H1 (cell line): Measurements from ENCODE around the gene GIGYF2. TPM values are rescaled to one million over a fixed set of nuclear protein-coding genes. Genes with fewer than 3 reads are reported as not detected.

Experiments used
- CTCF ChIA-PET: fragments of 300-600 bp; sonication (Branson Sonifier 250); formaldehyde crosslinking; loops from one replicate; lab custom pipeline; 2021; ENCODE audit not compliant: partially characterized antibody; lab: Charles Lee
- POLR2A ChIA-PET: fragments of 300-600 bp; sonication (Branson Sonifier 250); formaldehyde crosslinking; loops from one replicate; lab custom pipeline; 2021; ENCODE audit warnings: inconsistent platforms; ENCODE audit not compliant: partially characterized antibody; lab: Charles Lee
- DNase-seq, 2 experiments: peaks; one replicate each; pipeline versions ENCODE4 v3.0.0 to v3.0.0-alpha.2; 2010 to 2022; ENCODE audit warnings: low spot score in 2 of 2, low read depth in 1 of 2, mixed read lengths in 1 of 2
- FAIRE-seq: peaks from 2 replicates; lab custom pipeline; 2011; peaks lifted over from hg19 to GRCh38; lab: Jason Lieb, UNC
- H2AFZ ChIP-seq: 2 replicates; pipeline ENCODE4 v1.8.1; 2012; ENCODE audit warnings: low read length, inconsistent platforms
- H2AK5ac ChIP-seq: 2 replicates; pipeline ENCODE4 v1.6.1; 2013; ENCODE audit warnings: low read depth, low read length
- H2BK120ac ChIP-seq: replicated peaks from 2 replicates; pipeline ENCODE3; 2013; ENCODE audit warnings: low read depth, low read length, inconsistent platforms
- H2BK12ac ChIP-seq: 2 replicates; pipeline ENCODE4 v1.6.1; 2013; ENCODE audit warnings: low read depth, low read length
- H2BK15ac ChIP-seq: 2 replicates; pipeline ENCODE4 v1.6.1; 2013; ENCODE audit warnings: low read length
- H2BK20ac ChIP-seq: 2 replicates; pipeline ENCODE4 v1.6.1; 2013; ENCODE audit warnings: low read length
- H2BK5ac ChIP-seq: 2 replicates; pipeline ENCODE4 v1.6.1; 2013; ENCODE audit warnings: low read depth, low read length
- H3K14ac ChIP-seq: 2 replicates; pipeline ENCODE4 v1.6.1; 2013; ENCODE audit warnings: inconsistent platforms; ENCODE audit not compliant: insufficient read length
- H3K18ac ChIP-seq: 2 replicates; pipeline ENCODE4 v1.6.1; 2013; ENCODE audit warnings: low read length; ENCODE audit errors: extremely low read depth
- H3K23ac ChIP-seq: 2 replicates; pipeline ENCODE4 v1.6.1; 2013; ENCODE audit warnings: inconsistent platforms; ENCODE audit not compliant: insufficient read length
- H3K23me2 ChIP-seq: 2 replicates; pipeline ENCODE4 v1.6.1; 2013; ENCODE audit warnings: low read depth, low read length
- H3K27ac ChIP-seq: 2 replicates; pipeline ENCODE4 v1.6.1; 2011; ENCODE audit warnings: low read depth, low read length, inconsistent platforms
- H3K27me3 ChIP-seq, 4 experiments: replicated peaks in 1 of 4; 1 replicate in 1 of 4; 2 replicates in 3 of 4; pipeline versions ENCODE4 v1.6.1 to v1.8.1; 2011 to 2013; ENCODE audit warnings: low read length in 3 of 4, mild to moderate bottlenecking in 3 of 4, inconsistent platforms in 2 of 4, mixed read lengths in 2 of 4, moderate library complexity in 1 of 4; ENCODE audit not compliant: control insufficient read depth in 3 of 4, insufficient read depth in 3 of 4; ENCODE audit errors: extremely low read depth in 1 of 4
- H3K36me3 ChIP-seq, 4 experiments: 2 replicates each; pipeline versions ENCODE4 v1.6.1 to v1.8.1; 2011 to 2013; ENCODE audit warnings: mild to moderate bottlenecking in 4 of 4, low read length in 3 of 4, moderate library complexity in 2 of 4, control low read depth in 1 of 4, inconsistent platforms in 1 of 4; ENCODE audit not compliant: insufficient read depth in 4 of 4, control insufficient read depth in 2 of 4
- H3K4ac ChIP-seq: replicated peaks from 2 replicates; pipeline ENCODE3; 2013; ENCODE audit warnings: low read length, low read depth, mixed read lengths, inconsistent platforms; ENCODE audit not compliant: insufficient read length
- H3K4me1 ChIP-seq, 4 experiments: replicated peaks in 1 of 4; 1 replicate in 1 of 4; 2 replicates in 3 of 4; pipeline versions ENCODE4 v1.6.1 to v1.8.1; 2011 to 2013; ENCODE audit warnings: low read length in 3 of 4, inconsistent platforms in 2 of 4, mixed read lengths in 1 of 4; ENCODE audit not compliant: insufficient read depth in 4 of 4, control insufficient read depth in 3 of 4
- H3K4me2 ChIP-seq, 2 experiments: 2 replicates each; pipeline versions ENCODE4 v1.6.1 to v1.8.1; 2011 to 2013; ENCODE audit warnings: low read depth in 2 of 2, low read length in 2 of 2, control low read depth in 1 of 2, inconsistent platforms in 1 of 2, mild to moderate bottlenecking in 1 of 2; ENCODE audit not compliant: insufficient read depth in 1 of 2
- H3K4me3 ChIP-seq, 4 experiments: fragments of 200-600, 300-600 bp in 1 of 4; sonication (generic), shearing (Covaris generic), sonication (Bioruptor Twin) in 1 of 4; 2 replicates each; pipeline versions ENCODE4 v1.5.1 to v1.8.1; 2011 to 2016; ENCODE audit warnings: low read length in 4 of 4, low read depth in 3 of 4, control low read depth in 2 of 4, inconsistent platforms in 2 of 4, mild to moderate bottlenecking in 2 of 4, mixed read lengths in 1 of 4, moderate library complexity in 1 of 4; ENCODE audit not compliant: insufficient read depth in 2 of 4; ENCODE audit errors: extremely low read depth in 1 of 4
- H3K56ac ChIP-seq: replicated peaks from 2 replicates; pipeline ENCODE3; 2013; ENCODE audit warnings: low read depth, mild to moderate bottlenecking, mixed read lengths, low read length, inconsistent platforms; ENCODE audit not compliant: insufficient read length
- H3K79me1 ChIP-seq: 2 replicates; pipeline ENCODE4 v1.6.1; 2013; ENCODE audit warnings: low read depth, low read length, control low read depth
- H3K79me2 ChIP-seq, 2 experiments: 2 replicates each; pipeline versions ENCODE4 v1.6.1 to v1.8.1; 2012 to 2013; ENCODE audit warnings: low read length in 2 of 2, mild to moderate bottlenecking in 2 of 2, inconsistent platforms in 1 of 2; ENCODE audit not compliant: insufficient read depth in 2 of 2, control insufficient read depth in 1 of 2
- H3K9ac ChIP-seq, 4 experiments: replicated peaks in 1 of 4; 1 replicate in 1 of 4; 2 replicates in 3 of 4; pipeline versions ENCODE4 v1.6.1 to v1.8.1; 2011 to 2013; ENCODE audit warnings: low read depth in 3 of 4, low read length in 3 of 4, control low read depth in 2 of 4, mild to moderate bottlenecking in 2 of 4, moderate library complexity in 2 of 4, inconsistent platforms in 1 of 4; ENCODE audit errors: extremely low read depth in 1 of 4
- H3K9me3 ChIP-seq, 2 experiments: 2 replicates each; pipeline versions ENCODE4 v1.6.1 to v1.8.1; 2012 to 2013; ENCODE audit warnings: mild to moderate bottlenecking in 2 of 2, moderate library complexity in 2 of 2, control low read depth in 1 of 2, inconsistent platforms in 1 of 2, low read depth in 1 of 2, low read length in 1 of 2, mixed read lengths in 1 of 2; ENCODE audit not compliant: insufficient read depth in 2 of 2
- H4K20me1 ChIP-seq, 2 experiments: replicated peaks in 1 of 2; 2 replicates each; pipeline versions ENCODE3 to v1.8.1; 2011 to 2013; ENCODE audit warnings: inconsistent platforms in 2 of 2, low read length in 2 of 2, mild to moderate bottlenecking in 1 of 2; ENCODE audit not compliant: insufficient read depth in 2 of 2, control insufficient read depth in 1 of 2
- H4K5ac ChIP-seq: 2 replicates; pipeline ENCODE4 v1.6.1; 2013; ENCODE audit warnings: low read length, low read depth, mixed read lengths, inconsistent platforms; ENCODE audit not compliant: insufficient read length
- H4K8ac ChIP-seq: 2 replicates; pipeline ENCODE4 v1.8.0; 2013; ENCODE audit warnings: mild to moderate bottlenecking, moderate library complexity, low read length, inconsistent platforms; ENCODE audit not compliant: insufficient read depth; ENCODE audit errors: extremely low read depth
- H4K91ac ChIP-seq: replicated peaks from 2 replicates; pipeline ENCODE3; 2013; ENCODE audit warnings: low read length, mixed read lengths, inconsistent platforms; ENCODE audit not compliant: insufficient read length
- ASH2L ChIP-seq: fragments of 200-600, 300-600 bp; sonication (generic); IDR thresholded peaks from one replicate; pipeline ENCODE4 v1.7.1; 2017; ENCODE audit warnings: low read length
- BACH1 ChIP-seq: IDR thresholded peaks from 2 replicates; pipeline ENCODE4 v1.6.1; 2012; ENCODE audit warnings: low read length, improper control_type of control experiment
- CBX5 ChIP-seq: fragments of 300-800, 300-1000 bp; sonication (generic); IDR thresholded peaks from 2 replicates; pipeline ENCODE4 v1.7.1; 2016; ENCODE audit warnings: antibody characterized with exemption, low read length, low read depth
- CEBPB ChIP-seq: IDR thresholded peaks from 2 replicates; pipeline ENCODE4 v1.6.1; 2012; ENCODE audit warnings: low read depth, low read length
- GABPA ChIP-seq: IDR thresholded peaks from 2 replicates; pipeline ENCODE4 v1.6.1; 2011; ENCODE audit warnings: mild to moderate bottlenecking, low read length, moderate library complexity, borderline replicate concordance; ENCODE audit not compliant: insufficient read depth
- GTF2F1 ChIP-seq: IDR thresholded peaks from 2 replicates; pipeline ENCODE4 v1.6.1; 2012; ENCODE audit warnings: low read depth, low read length, improper control_type of control experiment, borderline replicate concordance
- HDAC6 ChIP-seq: IDR thresholded peaks from one replicate; pipeline ENCODE4 v1.7.1; 2012; ENCODE audit warnings: low read depth, mild to moderate bottlenecking, inconsistent platforms, low read length, moderate library complexity
- RNF2 ChIP-seq: fragments of 200-900, 300-1000 bp; sonication (generic); IDR thresholded peaks from 2 replicates; pipeline ENCODE4 v1.7.1; 2016; ENCODE audit warnings: borderline replicate concordance, low read depth, mild to moderate bottlenecking, antibody characterized with exemption, low read length; ENCODE audit not compliant: poor library complexity, severe bottlenecking; ENCODE audit errors: missing control alignments
- TEAD4 ChIP-seq: IDR thresholded peaks from 2 replicates; pipeline ENCODE4 v1.6.1; 2012; ENCODE audit warnings: low read depth, low read length, inconsistent platforms, mixed read lengths
- WGBS, 2 experiments: shearing (Covaris generic) in 1 of 2; methylation state at CpG; one replicate each; pipeline versions ENCODE4 v1.1.6 to v1.1.7; 2013 to 2015; ENCODE audit warnings: low lambda C conversion rate in 2 of 2, mixed read lengths in 2 of 2, inconsistent platforms in 1 of 2, low coverage in 1 of 2, missing lambda C conversion rate in 1 of 2; ENCODE audit not compliant: insufficient replicate concordance in 2 of 2, insufficient coverage in 1 of 2, insufficient read length in 1 of 2; ENCODE audit errors: extremely low coverage in 1 of 2, missing lambda C conversion rate in 1 of 2; 5-methylcytosine and 5-hydroxymethylcytosine counted together
- long read RNA-seq, 2 experiments: library from RNA in 1 of 2; library from capped mRNA in 1 of 2; stranded (forward); transcript quantifications; one replicate each; pipeline ENCODE4 v2.0.0, GENCODE V29; 2021; ENCODE audit warnings: inconsistent platforms in 1 of 2
- polyA minus RNA-seq, 3 experiments: library from RNA; depleted of rRNA, polyadenylated mRNA; stranded (reverse); fragments of >200 nt; gene quantifications; 1 replicate in 2 of 3; 2 replicates in 1 of 3; pipeline ENCODE4 v1.2.3, GENCODE V29; 2011
- polyA plus RNA-seq, 7 experiments: library from polyadenylated mRNA; depleted of rRNA in 3 of 7; stranded (reverse) in 5 of 7; unstranded in 2 of 7; fragments of >200 nt in 5 of 7; fragments of 200-250 nt in 2 of 7; gene quantifications; 1 replicate in 5 of 7; 2 replicates in 1 of 7; 4 replicates in 1 of 7; pipeline versions ENCODE4 v1.2.1 to v1.2.3, GENCODE V29; 2011 to 2013; ENCODE audit warnings: missing spikeins in 2 of 7, mixed read lengths in 2 of 7
- total RNA-seq: library from RNA; stranded (reverse); fragmentation: NEBNext Ultra II Directional; extraction: Animal tissue kit (Norgen Biotek cat#: 25700); gene quantifications from 2 replicates; pipeline ENCODE4 v1.2.1, GENCODE V29; 2021

GIGYF2 gene
- total RNA-seq (58.2 and 62.0 TPM in 2 replicates), polyA plus RNA-seq (2011; rRNA removed) (19.3 and 22.3 TPM in 2 replicates), polyA minus RNA-seq (2011; rRNA and poly(A)+ RNA removed) (86.9 and 90.9 TPM in 2 replicates)
- polyA plus RNA-seq (2011; cell fraction: cytosol; rRNA removed), result 26.4 TPM
- polyA plus RNA-seq (2011; cell fraction: nucleus; rRNA removed), result 40.2 TPM
- polyA plus RNA-seq (2012, experiment 1 of 2), result 30.2 to 46.4 TPM (median 34.1 TPM) in 4 replicates
- polyA plus RNA-seq (2012, experiment 2 of 2), result 2.0 TPM
- 40.9 TPM for polyA plus RNA-seq (2013, experiment 1 of 2)
- polyA plus RNA-seq (2013, experiment 2 of 2), result 41.0 TPM
- 37.5 TPM for polyA minus RNA-seq (2011; cell fraction: cytosol; rRNA and poly(A)+ RNA removed)
- polyA minus RNA-seq (2011; cell fraction: nucleus; rRNA and poly(A)+ RNA removed), result 91.9 TPM
- long read RNA-seq, experiment 1, partial matches to known transcripts, result 27 of 30 reads
- long read RNA-seq, experiment 1, other reads (novel, unspliced or antisense), result 2 of 30 reads
- long read RNA-seq, experiment 2, partial matches to known transcripts, result 11 of 25 reads
- long read RNA-seq, experiment 2, other reads (novel, unspliced or antisense), result 13 of 25 reads

- no peaks in the 10 kb centered on the region for H3K27me3 ChIP-seq
- peak within 1 kb of the TSS; percentile 26 for H2BK120ac ChIP-seq
- peak within 1 kb of the TSS; percentile 54 for H4K5ac ChIP-seq
- H3K18ac ChIP-seq, result peak within 1 kb of the TSS; percentile 79; the same call in 1 of the 2 replicates
- 1% methylated on average over 24 of the region's 71 CpGs; no CpG with 5 or more reads in 1 of the 2 experiments for WGBS, 2 experiments
- no peaks in the 10 kb centered on the region; a peak in 1 of 8 replicates for H3K36me3 ChIP-seq
- ChIA-PET POLR2A (interaction anchor here (1.0 to 1.5 kb wide), 5 partner anchors 8 to 114 kb away, joined by 3 to 6 read pairs (median 3); no protein-coding TSS in a partner anchor), CTCF (no interaction called here)
- peak within 1 kb of the TSS; percentile 87 to 96 (median 94) for H3K4me3 ChIP-seq
- peak; percentile 96 to 97 for DNase-seq
- peak within 1 kb of the TSS; percentile 66 for H2AFZ ChIP-seq
- H3K23me2 ChIP-seq, result peaks cover 4% of the 10 kb centered on the region
- peaks cover 0 to 2% of the 10 kb centered on the region in 2 experiments for H4K20me1 ChIP-seq
- no peak for FAIRE-seq
- peak within 1 kb of the TSS; percentile 47 for H4K91ac ChIP-seq
- H3K9me3 ChIP-seq, result no peaks in the 10 kb centered on the region
- peak within 1 kb of the TSS; percentile 81; the same call in 1 of the 2 replicates for H3K27ac ChIP-seq
- H2AK5ac ChIP-seq, result no peak within 1 kb of the TSS
- peak within 1 kb of the TSS; percentile 88 to 91 (median 89) for H3K9ac ChIP-seq
- no peak within 1 kb of the TSS for H2BK20ac ChIP-seq
- H2BK5ac ChIP-seq, result peak within 1 kb of the TSS; percentile 79
- peaks cover 0 to 8% (median 3%) of the 10 kb centered on the region in 4 experiments; a peak in 4 of 7 replicates for H3K4me1 ChIP-seq
- H2BK12ac ChIP-seq, result no peak within 1 kb of the TSS
- H3K14ac ChIP-seq, result no peak within 1 kb of the TSS
- H4K8ac ChIP-seq, result peak within 1 kb of the TSS; percentile 96
- H3K79me2 ChIP-seq, result peaks cover 18 to 46% of the 10 kb centered on the region in 2 experiments
- peak within 1 kb of the TSS; percentile 65 to 86 for H3K4me2 ChIP-seq
- H2BK15ac ChIP-seq, result no peak within 1 kb of the TSS
- no peak within 1 kb of the TSS for H3K23ac ChIP-seq
- H3K4ac ChIP-seq, result peak within 1 kb of the TSS; percentile 81
- H3K56ac ChIP-seq, result peak within 1 kb of the TSS; percentile 18
- no peaks in the 10 kb centered on the region; the same call in none of the 2 replicates for H3K79me1 ChIP-seq
- TF ChIP-seq GABPA (no peak), RNF2 (no peak), CEBPB (no peak), ASH2L (peak; percentile 87), HDAC6 (no peak), BACH1 (no peak), GTF2F1 (no peak), CBX5 (no peak), TEAD4 (no peak)
Measured at GRCh38 chr2:232697059-232697806, at the start of gene GIGYF2. GIGYF2 (plus strand) TSS chr2:232697331; CDS start chr2:232735198, 37,867 bp downstream.
